Colonic mucosa (tissue), 4 donors: ENCODE results near the gene CENPK. TPM values are rescaled to one million over a fixed set of nuclear protein-coding genes. Genes with fewer than 3 reads are reported as not detected.

ENCODE experiments used
- DNase-seq: peaks from one replicate; pipeline ENCODE4 v3.0.0-alpha.2; 2020
- H3K27ac ChIP-seq: fragments of 200-600 bp; one replicate; pipeline ENCODE4 v1.8.0; 2021
- H3K27me3 ChIP-seq: fragments of 200-600 bp; one replicate; pipeline ENCODE4 v1.8.0; 2021
- H3K36me3 ChIP-seq: fragments of 200-600 bp; one replicate; pipeline ENCODE4 v1.8.0; 2021
- H3K4me1 ChIP-seq: fragments of 200-600 bp; one replicate; pipeline ENCODE4 v1.8.0; 2021; ENCODE audit warnings: mild to moderate bottlenecking
- H3K4me3 ChIP-seq: fragments of 200-600 bp; one replicate; pipeline ENCODE4 v1.8.0; 2021
- H3K9ac ChIP-seq, 2 donors: one replicate each; pipeline ENCODE4 v1.7.0; 2013; ENCODE audit warnings: control low read depth in 2 of 2, low read depth in 2 of 2, low read length in 2 of 2
- H3K9me3 ChIP-seq: fragments of 200-600 bp; one replicate; pipeline ENCODE4 v1.8.0; 2021
- CTCF ChIP-seq: fragments of 200-600 bp; IDR thresholded peaks from one replicate; pipeline ENCODE4 v1.8.0; 2022; ENCODE audit warnings: antibody characterized with exemption, mild to moderate bottlenecking
- intact Hi-C: fragments of 100-400 bp; cut with DNase I; formaldehyde crosslinking; loops from one replicate; pipeline ENCODE4 v1.14.1; 2022
- total RNA-seq, 2 donors: library from RNA; stranded (reverse); fragmentation: NEBNext Ultra II Directional in 1 of 2; extraction: Animal tissue kit (Norgen Biotek cat#: 25700) in 1 of 2; gene quantifications; one replicate each; pipeline ENCODE4 v1.2.1, GENCODE V29; 2021
- donor health status: healthy.
- donor health status: DM: no; HTN: no; CAD: no.
- donor health status: DM: no; HTN: no; CAD: no.

Gene CENPK
- total RNA-seq, 2 donors from 2014 or later = 10.4 to 31.4 TPM

- TF ChIP-seq CTCF = no peak
- intact Hi-C loops = no loop called here
- H3K27ac ChIP-seq = no peak overlapping the region
These were observed 87.6 kb downstream of the CENPK start for GRCh38 chr5:65475336-65475735.

GRCh38 chr5:65474130-65474711, 88.7 kb downstream of the CENPK start:
- no peaks in the 10 kb centered on the region for H3K4me1 ChIP-seq
- no peak overlapping the region for H3K4me3 ChIP-seq
- TF ChIP-seq CTCF = no peak
- no peak for DNase-seq
- no peaks in the 10 kb centered on the region for H3K9me3 ChIP-seq
- no peak overlapping the region for H3K27ac ChIP-seq
- intact Hi-C loops = no loop called here
- no peaks in the 10 kb centered on the region for H3K36me3 ChIP-seq
- H3K9ac ChIP-seq = no peak overlapping the region
- no peaks in the 10 kb centered on the region for H3K27me3 ChIP-seq

More at GRCh38 chr5:65475336-65475735, 87.6 kb downstream of the CENPK start:
- no peak for DNase-seq
- Histone ChIP-seq H3K36me3 (no peaks in the 10 kb centered on the region), H3K4me1 (no peaks in the 10 kb centered on the region), H3K4me3 (no peak overlapping the region), H3K27me3 (no peaks in the 10 kb centered on the region), H3K9me3 (no peaks in the 10 kb centered on the region), H3K9ac (no peak overlapping the region)

- Histone ChIP-seq H3K9me3 (no peaks in the 10 kb centered on the region), H3K4me3 (no peak overlapping the region), H3K36me3 (no peaks in the 10 kb centered on the region), H3K4me1 (no peaks in the 10 kb centered on the region), H3K27me3 (no peaks in the 10 kb centered on the region), H3K9ac (no peak overlapping the region), H3K27ac (no peak overlapping the region)
- TF ChIP-seq CTCF = no peak
- no peak for DNase-seq
- intact Hi-C loops = no loop called here
These were observed 94.3 kb downstream of the CENPK start for GRCh38 chr5:65468633-65469032.

Other genes starting within 250 kb of the CENPK start
- gene ADAMTS6, start 81.2 kb downstream of the CENPK start, total RNA-seq = under 1 TPM; 0.12 to 0.77 TPM
- 10 to 100 TPM; 23.5 to 28.2 TPM for gene PPWD1, start 128 bp upstream of the CENPK start, total RNA-seq
- 1 to 10 TPM; 5.8 to 8.8 TPM for gene TRIM23, start 61.2 kb upstream of the CENPK start, total RNA-seq
- 1 to 10 TPM; 3.1 to 3.9 TPM for gene SHLD3, start 61.9 kb upstream of the CENPK start, total RNA-seq
- 10 to 100 TPM; 20.1 to 23.6 TPM for gene TRAPPC13, start 61.9 kb upstream of the CENPK start, total RNA-seq
- gene SGTB, start 158.9 kb upstream of the CENPK start, total RNA-seq = 1 to 10 TPM; 3.7 to 4.4 TPM
- gene NLN, start 159.0 kb upstream of the CENPK start, total RNA-seq = 10 to 100 TPM; 13.7 to 24.6 TPM